ENCODE measurements around the gene PXT1.
"Not testable (repeated sequence)": the region's sequence is repeated elsewhere in the genome, so short reads cannot be mapped to it uniquely, and the experiment has no call there.

PXT1 gene

GRCh38 chr6:36487698-36488097, 45.0 kb upstream of the PXT1 start:
- no peak for TF ChIP-seq CTCF (IDR thresholded peaks at IDR 0.05)
- Histone ChIP-seq H3K4me3 (ENCODE audit: low read depth in 1 of 2, low read length in 1 of 2) (no peak overlapping the region), H3K27ac (peak overlapping the region; percentile 81), H3K9me3 (no peaks in the 10 kb centered on the region), H3K27me3 (no peaks in the 10 kb centered on the region), H3K4me1 (ENCODE audit: control insufficient read depth in 1 of 2, insufficient read depth in 1 of 2, low read depth in 1 of 2, low read length in 1 of 2) (peaks cover 32 to 42% of the 10 kb centered on the region in 2 experiments), H3K36me3 (peaks cover 46% of the 10 kb centered on the region)

GRCh38 chr6:36484736-36485135, 42.1 kb upstream of the PXT1 start:
- Histone ChIP-seq H3K27me3 (no peaks in the 10 kb centered on the region), H3K4me1 (ENCODE audit: control insufficient read depth in 1 of 2, insufficient read depth in 1 of 2, low read depth in 1 of 2, low read length in 1 of 2) (peaks cover 19 to 24% of the 10 kb centered on the region in 2 experiments), H3K36me3 (peaks cover 70% of the 10 kb centered on the region), H3K9me3 (no peaks in the 10 kb centered on the region), H3K27ac (peak overlapping the region; percentile 81), H3K4me3 (ENCODE audit: low read depth in 1 of 2, low read length in 1 of 2) (peak overlapping the region in 1 of 2 experiments; percentile 30)
- TF ChIP-seq CTCF (IDR thresholded peaks at IDR 0.05) = no peak

GRCh38 chr6:36483326-36483725, 40.7 kb upstream of the PXT1 start:
- H3K9me3 ChIP-seq, H3K27me3 ChIP-seq: not testable (repeated sequence)
- peaks cover 23 to 27% of the 10 kb centered on the region in 2 experiments for H3K4me1 ChIP-seq (ENCODE audit: control insufficient read depth in 1 of 2, insufficient read depth in 1 of 2, low read depth in 1 of 2, low read length in 1 of 2)
- H3K36me3 ChIP-seq = peaks cover 56% of the 10 kb centered on the region
- H3K4me3 ChIP-seq (ENCODE audit: low read depth in 1 of 2, low read length in 1 of 2) = peak overlapping the region in 1 of 2 experiments; percentile 30
- H3K27ac ChIP-seq = peak overlapping the region; percentile 81

- H3K27me3 ChIP-seq = no peaks in the 10 kb centered on the region
- peak overlapping the region; percentile 65 for H3K27ac ChIP-seq
- no peak for TF ChIP-seq CTCF (IDR thresholded peaks at IDR 0.05)
- H3K9me3 ChIP-seq = no peaks in the 10 kb centered on the region
- no peak overlapping the region for H3K4me3 ChIP-seq (ENCODE audit: low read depth in 1 of 2, low read length in 1 of 2)
- peaks cover 36% of the 10 kb centered on the region for H3K36me3 ChIP-seq
- H3K4me1 ChIP-seq (ENCODE audit: control insufficient read depth in 1 of 2, insufficient read depth in 1 of 2, low read depth in 1 of 2, low read length in 1 of 2) = peaks cover 22 to 23% of the 10 kb centered on the region in 2 experiments
These were observed 36.6 kb upstream of the PXT1 start for GRCh38 chr6:36479256-36479655.

- H3K27ac ChIP-seq = peak overlapping the region; percentile 65
- peak overlapping the region in 1 of 2 experiments; percentile 36 for H3K4me3 ChIP-seq (ENCODE audit: low read depth in 1 of 2, low read length in 1 of 2)
- no peak for TF ChIP-seq CTCF (IDR thresholded peaks at IDR 0.05)
- no peaks in the 10 kb centered on the region for H3K9me3 ChIP-seq
- no peaks in the 10 kb centered on the region for H3K27me3 ChIP-seq
- H3K4me1 ChIP-seq (ENCODE audit: control insufficient read depth in 1 of 2, insufficient read depth in 1 of 2, low read depth in 1 of 2, low read length in 1 of 2) = peaks cover 12 to 14% of the 10 kb centered on the region in 2 experiments
- peaks cover 41% of the 10 kb centered on the region for H3K36me3 ChIP-seq
These were observed 35.4 kb upstream of the PXT1 start for GRCh38 chr6:36478051-36478526.

- TF ChIP-seq CTCF (IDR thresholded peaks at IDR 0.05) = no peak
- no peaks in the 10 kb centered on the region for H3K9me3 ChIP-seq
- H3K27ac ChIP-seq = no peak overlapping the region
- no peaks in the 10 kb centered on the region for H3K4me1 ChIP-seq (ENCODE audit: control insufficient read depth in 1 of 2, insufficient read depth in 1 of 2, low read depth in 1 of 2, low read length in 1 of 2)
- peaks cover 35% of the 10 kb centered on the region for H3K36me3 ChIP-seq
- no peaks in the 10 kb centered on the region for H3K27me3 ChIP-seq
- no peak overlapping the region for H3K4me3 ChIP-seq (ENCODE audit: low read depth in 1 of 2, low read length in 1 of 2)
These were observed 27.3 kb upstream of the PXT1 start for GRCh38 chr6:36469946-36470345.

Measured in neutrophil (primary cell).